Measurements from ENCODE around the gene DNAH14.
A peak's percentile ranks its signal among the peaks of the same experiment; 100 is the strongest.

Gene DNAH14

DNA sequence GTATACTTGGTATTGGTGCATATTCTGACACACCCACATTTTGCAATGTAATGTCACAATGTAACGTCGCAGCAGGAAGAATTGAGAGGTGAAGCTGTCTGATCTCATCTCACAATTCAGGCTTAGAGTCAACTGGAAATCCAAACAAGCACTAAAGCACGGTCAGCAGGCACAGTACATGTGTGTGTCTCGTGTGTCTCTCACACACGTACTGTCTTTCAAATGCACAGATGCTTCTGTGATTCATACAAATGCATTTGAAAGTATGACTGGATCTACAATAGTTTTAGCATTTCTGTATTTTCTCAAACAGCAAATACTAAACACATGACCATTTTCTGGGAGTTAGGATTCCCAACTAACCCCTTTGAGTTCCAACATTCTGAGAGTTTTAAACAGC, 471.5 kb downstream of the DNAH14 start:
- no peak for DNase-seq

DNA sequence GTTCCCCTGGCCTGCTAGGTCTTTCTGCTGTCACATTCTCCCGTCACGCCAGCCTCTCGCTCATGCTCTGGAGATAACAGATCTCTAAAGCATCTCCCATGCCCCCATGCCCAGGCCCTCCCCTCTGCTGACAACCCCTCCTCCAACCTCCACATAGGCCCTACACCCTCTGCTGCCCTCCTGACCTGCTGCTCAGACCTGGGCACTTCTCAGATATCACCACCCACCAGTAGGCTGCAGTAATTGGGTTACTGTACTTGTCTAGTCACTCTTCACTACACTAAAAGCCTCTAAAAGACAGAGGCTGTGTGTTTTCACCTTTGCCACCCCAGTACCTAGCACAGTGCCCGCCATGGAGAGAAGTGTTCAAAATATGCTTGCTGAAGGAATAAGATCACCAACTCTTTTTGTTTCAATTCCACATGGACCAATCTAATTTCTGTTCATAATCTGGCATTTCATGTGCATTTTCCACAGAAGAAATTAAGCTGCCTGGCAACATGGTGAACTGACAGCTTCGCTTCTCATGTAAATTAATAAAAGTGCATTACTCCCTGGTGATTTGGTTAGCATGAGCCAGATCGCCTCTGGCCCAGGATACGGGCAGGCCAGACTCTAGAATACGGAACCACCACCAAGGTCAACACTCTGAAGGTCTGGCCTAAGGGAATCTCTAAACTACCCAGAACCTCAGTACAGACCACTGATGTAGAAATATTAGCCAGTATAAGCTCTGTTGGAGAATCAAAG, 477.7 kb downstream of the DNAH14 start:
- no peak for DNase-seq

DNA sequence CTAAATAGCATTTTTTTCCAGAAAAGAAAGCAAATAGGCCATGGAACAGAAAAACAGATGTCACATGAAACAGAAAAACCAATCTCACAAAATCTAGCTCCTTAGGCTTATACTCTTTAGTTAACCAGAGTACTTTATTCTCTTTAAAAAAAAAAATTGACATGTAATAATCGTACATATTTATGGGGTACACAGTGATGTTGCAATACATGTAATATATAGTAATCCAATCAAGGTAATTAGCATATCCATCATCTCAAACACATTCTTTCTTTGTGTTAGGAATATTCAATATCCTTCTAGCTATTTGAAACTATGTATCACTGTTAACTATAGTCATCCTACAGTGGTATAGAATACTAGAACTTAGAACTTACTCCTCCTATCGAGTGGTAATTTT, 478.3 kb downstream of the DNAH14 start:
- no peak for DNase-seq

DNA sequence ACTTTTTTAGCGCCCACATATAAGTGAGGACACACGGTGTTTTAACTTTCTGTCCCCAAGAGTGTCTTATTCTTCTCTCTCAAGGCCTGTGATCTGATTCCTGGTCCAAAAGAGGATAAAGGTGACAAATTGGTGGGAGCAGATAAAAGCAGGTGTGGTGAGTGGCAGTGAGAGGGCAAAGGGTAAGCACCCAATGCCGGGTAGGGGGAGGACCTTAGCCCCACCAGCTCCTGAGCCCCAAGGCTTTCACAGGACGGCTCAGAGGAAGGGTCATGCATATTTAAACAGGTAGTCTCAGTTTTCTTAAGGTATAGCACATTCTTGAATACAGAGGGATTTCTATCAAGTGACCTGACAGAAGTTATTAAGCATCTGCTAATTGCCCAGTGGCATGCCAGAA, 478.8 kb downstream of the DNAH14 start:
- DNase-seq, result no peak

DNA sequence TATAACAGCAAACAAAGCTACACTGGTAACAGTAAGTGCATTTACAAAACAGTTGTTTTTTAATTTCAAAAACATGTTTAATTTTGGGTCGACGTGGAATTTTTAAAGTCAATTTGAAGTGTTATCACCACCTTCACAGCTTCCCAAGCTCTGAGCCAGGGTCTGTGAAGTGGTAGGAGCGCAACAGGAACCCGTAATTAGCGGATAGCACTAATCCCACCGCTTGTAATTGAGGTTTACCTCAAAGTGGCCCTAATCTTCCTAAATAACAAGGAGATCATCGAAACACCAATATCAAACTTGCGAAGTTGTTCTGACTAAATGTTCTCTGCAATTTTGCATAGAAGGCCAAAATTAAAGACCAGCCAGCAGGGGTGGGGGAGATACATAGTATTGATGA, 479.6 kb downstream of the DNAH14 start:
- DNase-seq, result no peak

DNA sequence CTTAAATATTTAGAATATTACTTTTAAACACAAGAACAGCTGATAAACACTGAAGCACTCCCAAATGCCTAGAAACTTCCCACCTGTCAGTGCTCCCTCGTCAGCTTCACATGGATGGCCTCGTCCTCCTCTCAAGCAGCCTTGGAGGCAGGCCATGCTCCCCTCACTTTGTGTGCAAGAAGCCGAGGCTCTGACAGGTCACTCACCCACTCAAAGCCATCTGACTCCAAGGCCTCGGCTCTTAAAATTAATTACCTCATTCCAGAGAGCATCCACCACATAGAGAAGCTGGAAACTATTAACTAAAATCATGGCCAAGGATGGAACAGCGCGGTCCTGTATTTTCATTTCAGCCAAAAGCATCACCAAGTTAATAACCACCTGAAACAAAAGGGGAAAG, 480.6 kb downstream of the DNAH14 start:
- no peak for DNase-seq

DNA sequence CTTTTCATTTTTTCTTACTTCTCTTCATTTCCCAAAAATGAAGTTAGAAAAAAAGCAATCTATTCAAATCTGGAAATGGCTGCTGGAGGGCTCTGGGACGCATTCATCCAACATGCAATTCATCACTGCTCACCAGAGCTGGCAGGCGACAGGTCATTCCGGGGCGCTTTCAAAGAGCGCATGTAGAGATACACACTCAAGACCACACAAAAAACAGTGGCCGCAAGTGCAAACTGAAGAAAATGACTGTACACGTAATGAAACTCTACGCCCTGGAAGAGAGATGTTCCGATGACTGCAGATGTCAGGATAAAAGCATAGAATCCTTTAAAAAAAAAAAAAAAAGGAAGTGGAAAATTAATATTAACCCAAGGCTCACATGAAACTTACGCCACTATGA, 482.8 kb downstream of the DNAH14 start:
- no peak for DNase-seq

DNA sequence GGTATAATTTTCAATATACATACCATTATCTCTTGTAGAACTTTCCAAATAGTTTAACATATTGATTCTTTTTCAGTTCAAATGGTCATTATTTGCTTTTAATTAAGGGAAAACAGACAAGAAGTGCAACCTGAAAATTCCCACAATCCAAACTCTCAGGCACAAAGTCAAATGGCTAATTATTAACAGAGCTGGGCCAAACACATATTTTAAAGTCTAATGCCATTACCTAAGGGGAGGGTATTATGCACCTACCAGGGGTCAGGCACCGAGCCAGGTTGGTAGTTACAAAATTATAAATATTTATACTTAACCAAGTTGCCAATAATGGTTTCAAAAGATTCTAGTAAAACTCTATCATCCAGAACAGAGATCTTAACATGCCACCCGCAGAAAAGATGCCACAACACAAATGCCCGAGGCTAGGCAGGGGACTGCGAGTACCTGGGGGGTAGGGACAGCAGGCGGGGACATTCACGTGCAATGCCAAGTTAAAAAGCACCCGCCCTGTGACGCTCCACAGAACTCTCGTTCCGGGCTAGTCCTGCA, 483.4 kb downstream of the DNAH14 start:
- DNase-seq, result no peak

DNA sequence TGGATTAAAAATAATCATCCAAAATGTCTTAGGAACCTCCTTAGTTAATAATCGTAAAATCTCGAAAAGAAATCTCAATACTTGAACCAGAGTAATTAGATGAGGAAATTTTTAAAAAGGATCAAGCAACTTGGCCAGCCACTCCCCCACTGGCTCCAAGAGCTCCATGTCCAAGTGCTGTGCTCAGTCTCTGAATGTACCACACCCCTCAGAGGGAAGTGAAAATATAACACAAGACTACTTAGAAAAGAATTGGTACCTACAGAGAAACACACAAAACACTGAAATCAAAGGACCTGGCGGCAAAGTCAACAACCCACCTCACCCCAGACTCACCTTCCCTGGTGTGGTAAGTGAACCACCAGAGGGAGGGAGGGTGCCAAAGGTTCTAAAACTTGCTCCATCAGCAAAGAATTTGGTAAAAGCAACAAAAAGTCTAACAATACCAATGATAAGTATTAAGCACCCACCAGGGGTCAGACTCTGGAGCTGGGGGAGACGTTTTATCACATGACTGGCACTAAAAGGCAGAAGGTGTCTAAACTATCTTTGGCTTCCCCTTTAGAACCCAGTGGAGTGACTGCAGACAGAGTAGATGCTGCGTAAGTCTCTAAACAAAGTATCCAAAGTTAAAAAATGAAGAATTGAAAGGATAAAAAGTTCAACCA, 484.4 kb downstream of the DNAH14 start:
- DNase-seq, result no peak

DNA sequence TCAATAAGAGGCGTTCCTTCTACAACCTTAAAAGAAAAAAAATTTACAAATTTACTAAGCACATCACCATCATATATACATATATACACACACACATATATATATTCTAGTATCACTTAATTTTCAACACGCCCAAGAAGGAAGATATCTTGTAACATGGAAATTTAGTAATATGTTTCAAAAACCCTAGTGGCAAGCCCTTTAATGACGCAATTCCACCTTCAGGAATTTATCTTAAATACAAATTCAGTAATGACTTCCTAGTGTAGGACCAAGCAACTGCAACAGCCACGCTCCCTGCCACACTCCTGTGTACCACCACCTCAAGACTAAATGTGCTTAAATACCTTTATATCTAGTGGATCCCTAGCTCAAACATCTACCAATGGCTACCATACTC, 485.8 kb downstream of the DNAH14 start:
- DNase-seq, result no peak

DNA sequence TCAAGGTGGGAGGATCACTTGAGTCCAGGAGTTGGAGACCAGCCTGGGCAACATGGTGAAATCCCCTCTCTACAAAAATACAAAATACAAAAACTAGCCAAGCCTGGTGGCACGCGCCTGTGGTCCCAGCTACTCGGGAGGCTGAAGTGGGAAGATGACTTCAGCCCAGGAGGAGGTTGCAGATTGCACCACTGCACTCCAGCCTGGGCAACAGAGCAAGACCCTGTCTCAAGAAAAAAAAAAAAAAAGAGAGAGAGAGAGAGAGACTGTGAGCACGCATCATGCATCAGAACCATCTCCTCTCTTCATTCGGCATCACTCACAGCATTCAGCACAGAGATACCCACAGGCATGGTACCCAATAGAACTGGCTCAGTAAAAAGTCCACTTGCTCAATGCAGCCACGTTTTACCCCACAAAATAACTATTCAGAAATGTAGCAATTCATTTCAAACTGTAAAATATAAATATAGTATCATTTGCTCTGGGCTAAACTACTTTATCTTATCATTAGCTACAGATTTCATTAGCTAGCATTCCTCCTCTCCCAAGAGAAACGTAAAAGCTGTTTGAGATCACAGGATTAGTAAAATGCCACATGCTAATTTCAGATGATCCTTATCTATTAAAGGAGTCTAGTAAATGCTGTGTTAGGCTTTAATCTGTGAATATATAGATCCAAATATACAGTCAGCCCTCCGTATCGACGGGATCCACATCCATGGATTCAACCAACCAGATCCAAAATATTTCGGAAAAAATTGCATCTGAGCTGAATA, 486.7 kb downstream of the DNAH14 start:
- no peak for DNase-seq

DNA sequence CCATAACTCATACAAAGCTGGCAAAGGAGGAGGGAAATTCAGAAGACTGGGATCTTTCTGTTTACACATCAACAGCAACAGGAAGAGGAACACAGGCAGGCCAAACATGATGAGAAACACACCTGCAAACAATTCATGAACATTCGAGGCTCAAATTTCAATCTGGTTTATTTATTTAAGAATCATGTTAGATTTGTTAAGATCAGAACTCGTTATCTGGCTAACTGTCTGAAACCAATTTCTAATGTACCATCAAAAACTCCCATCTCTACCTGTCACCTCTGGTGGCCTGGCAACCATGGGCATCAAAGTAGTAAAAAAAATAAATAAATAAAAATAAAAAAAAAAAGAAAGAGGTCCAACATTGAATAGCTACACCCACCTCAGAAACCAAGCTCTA, 488.6 kb downstream of the DNAH14 start:
- no peak for DNase-seq

DNA sequence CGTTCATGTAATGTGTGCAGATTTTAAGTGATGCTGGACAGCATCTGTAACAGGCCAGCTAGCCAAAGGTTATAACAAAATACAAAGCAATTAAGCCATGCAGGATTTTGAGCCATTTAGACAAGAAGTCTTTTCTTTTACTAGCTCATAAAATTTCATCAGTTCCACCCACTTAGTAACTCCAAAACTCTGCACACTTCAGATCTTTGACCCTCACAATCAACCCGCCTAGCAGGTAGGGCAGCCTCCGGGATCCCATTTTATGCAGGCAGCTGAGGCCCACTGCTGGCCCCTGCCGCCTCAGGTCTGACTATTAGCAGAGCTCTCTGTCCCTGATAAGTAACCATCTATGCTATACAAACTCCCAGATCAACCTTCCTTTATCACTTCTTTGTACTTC, 489.1 kb downstream of the DNAH14 start:
- no peak for DNase-seq

DNA sequence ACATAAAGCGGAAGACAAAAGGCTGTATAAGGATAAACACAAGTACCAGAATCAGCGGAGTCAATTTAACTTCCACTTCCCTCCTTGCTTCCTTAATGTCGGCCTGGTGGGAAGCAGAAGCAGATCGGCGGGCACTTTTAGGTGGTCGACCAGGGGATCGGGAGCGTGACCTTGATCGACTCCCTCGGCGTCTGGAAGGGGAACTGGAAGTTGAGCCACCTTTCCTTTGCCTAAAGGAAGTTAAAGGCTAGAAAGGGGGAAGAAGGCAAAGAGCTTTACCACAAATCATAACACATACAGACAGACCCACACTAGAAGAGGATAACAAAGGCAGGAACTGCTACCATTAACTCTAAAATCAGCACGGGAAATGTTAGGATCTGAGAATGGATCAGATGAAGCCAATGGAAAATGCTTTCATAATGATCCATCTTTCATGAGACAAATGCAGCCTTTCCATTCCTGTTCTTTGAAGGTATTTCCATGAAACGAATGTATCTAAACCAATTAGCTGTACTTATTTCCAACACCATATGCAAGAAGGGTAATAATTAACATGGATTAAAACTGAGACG, 492.6 kb downstream of the DNAH14 start:
- DNase-seq, result no peak

DNA sequence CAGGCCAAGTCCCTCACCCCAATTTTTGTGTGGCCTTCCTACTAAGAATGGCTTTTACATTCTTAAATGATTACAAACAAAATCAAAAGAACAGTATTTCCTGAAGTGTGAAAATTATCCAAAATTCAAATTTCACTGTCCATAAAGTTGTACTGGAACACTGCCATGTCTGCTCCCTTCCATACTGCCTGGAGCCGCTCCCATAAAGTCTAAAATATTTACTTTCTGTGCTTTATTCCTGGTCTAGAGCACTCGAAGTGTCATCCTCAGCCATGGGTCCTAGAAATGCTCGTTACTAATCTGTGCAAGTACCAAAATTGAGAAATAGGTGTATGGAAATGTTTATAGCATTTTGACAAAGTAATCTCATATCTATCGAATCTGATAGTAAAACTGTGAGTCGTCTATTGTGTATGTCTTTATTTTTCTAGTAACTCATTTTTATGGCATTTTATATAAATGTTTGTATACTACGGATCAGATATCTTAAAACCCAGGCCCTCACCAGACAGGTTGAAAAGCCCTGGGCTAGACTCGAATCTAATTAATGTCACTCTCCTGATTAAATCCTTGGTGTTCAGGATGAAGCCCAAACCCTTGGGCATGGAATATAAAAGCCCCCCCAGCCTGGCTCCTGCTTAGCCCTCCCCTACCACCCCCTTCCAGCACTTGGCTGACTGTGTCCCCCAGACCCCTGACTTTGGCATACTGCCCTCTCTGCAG, 493.5 kb downstream of the DNAH14 start:
- no peak for DNase-seq

DNA sequence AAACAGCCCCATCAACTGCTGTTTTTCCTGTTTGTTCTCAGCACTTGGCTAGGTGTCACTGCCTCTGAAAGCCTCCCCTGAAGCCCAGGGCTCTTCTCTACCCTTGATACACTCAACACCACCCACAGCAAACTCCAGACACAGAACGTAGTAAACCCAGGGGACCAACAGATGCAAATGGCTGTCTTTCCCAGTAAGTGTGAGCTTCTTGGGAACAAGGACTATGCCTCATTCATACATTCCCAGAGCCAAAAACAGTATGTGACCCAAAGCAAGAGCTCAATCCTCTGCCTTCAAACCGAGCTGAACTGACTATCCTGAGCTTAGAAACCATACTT, 494.0 kb downstream of the DNAH14 start:
- DNase-seq, result no peak

DNA sequence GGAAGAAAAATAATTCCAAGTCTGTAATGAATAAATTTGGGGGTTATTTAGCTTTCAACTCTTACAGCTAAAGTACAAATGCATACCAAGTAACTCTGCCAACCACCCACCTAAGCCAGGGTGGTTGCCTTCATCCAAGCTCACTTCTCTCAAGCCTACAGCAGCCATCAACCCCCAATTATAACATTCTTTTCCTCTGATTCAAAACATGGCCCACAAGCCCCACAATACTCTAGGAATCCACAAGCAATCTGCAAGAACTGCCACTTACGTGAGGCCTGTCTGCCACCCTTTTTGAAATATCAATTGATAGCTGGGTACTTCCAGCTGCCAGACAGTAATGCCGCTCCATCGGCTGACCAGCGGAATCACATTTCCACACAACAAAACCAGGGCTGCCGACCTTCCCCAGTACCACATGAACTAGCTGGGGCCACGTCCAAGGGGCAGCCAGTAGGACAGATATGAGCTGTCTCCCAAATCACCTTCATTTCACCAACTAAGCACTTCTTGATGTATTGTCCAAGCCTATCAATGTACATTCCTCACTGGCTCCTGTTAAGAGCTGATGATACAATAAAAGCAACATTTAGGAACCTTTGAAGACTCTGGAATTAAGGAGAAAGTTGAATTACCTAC, 495.2 kb downstream of the DNAH14 start:
- no peak for DNase-seq

DNA sequence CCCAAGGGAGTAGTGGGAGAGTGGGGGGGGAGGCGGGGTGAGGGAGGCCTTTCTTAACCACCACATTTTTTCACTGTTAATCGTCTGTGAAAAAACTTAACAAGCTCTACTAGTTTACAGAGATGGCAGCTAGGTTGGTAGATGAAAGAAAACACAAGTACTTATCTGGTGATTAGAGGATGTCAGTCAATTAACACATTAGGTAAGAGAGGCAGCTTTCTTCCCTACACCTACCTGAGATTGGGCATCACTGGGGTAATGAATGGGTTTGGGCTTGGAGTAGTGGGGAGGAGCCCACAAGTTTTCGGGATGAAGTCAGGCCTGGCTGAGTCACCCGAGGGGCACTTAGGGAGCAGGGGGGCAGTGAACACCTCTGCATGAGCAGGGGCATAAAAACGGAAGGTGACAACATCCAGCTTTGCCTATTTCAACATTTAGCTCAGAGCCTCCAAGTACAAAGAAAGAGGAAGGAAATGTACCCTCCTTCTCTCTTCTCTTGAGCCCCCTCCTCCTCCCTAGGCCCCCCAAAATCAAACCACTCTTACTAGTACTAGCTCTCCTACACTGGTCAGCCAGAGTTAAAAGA, 495.8 kb downstream of the DNAH14 start:
- no peak for DNase-seq

DNA sequence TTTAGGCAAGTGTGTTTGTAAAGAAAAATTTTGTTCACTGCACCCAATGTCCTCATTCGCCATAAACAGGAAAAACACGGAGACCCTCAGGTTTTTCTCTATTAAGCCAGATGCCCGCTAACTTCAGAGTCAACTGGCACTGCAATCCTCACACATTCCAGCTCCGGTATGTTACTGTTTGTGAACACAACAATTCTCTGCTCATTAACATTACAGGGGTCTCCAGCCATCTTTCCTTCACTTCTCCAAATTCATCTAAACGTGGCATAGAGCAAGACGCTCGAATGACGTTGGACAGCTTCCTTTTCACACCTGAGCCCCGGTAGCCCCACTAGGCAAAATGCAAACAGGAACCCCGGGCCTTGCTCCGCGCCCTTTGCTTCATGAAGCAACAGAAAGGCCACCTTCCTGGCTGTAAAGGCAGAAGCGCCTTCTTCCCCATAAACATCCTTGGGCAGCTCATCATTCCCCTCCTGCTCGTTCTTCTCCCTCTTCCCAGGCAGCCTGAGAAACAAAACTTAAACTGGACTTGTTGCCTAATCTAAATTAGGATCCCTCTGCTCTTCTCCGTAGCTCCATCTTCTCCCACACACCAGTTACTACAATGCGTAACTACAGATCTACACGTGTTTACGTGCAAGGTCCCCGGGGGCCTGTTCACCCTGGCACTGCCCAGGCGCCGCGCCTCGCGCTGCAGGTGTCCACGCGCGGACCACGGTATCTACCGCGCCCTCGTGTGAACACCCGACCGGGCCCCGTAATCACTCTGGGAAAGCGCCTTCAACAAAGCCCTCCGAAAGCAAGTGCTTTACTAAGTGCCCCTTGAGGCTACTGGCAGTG, 497.1 kb downstream of the DNAH14 start:
- peak in 13 of 58 donors; percentile 13 to 56 (median 24) for DNase-seq
